ENCODE results near the gene DHRSX.

- TF ChIP-seq POLR2AphosphoS5 (IDR thresholded peaks at IDR 0.05) (no peak), POLR2A (IDR thresholded peaks at IDR 0.05) (no peak)
- TF ChIP-seq, protein P1, sequence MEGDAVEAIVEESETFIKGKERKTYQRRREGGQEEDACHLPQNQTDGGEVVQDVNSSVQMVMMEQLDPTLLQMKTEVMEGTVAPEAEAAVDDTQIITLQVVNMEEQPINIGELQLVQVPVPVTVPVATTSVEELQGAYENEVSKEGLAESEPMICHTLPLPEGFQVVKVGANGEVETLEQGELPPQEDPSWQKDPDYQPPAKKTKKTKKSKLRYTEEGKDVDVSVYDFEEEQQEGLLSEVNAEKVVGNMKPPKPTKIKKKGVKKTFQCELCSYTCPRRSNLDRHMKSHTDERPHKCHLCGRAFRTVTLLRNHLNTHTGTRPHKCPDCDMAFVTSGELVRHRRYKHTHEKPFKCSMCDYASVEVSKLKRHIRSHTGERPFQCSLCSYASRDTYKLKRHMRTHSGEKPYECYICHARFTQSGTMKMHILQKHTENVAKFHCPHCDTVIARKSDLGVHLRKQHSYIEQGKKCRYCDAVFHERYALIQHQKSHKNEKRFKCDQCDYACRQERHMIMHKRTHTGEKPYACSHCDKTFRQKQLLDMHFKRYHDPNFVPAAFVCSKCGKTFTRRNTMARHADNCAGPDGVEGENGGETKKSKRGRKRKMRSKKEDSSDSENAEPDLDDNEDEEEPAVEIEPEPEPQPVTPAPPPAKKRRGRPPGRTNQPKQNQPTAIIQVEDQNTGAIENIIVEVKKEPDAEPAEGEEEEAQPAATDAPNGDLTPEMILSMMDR (IDR thresholded peaks at IDR 0.05), result no peak
These were observed 38.0 kb downstream of the DHRSX start for GRCh38 chrX:2462780-2463179.

All from prostate gland (tissue), 2 donors.